Purkinje cell (primary cell): ENCODE data around the gene USH2A. TPM values are rescaled to one million over a fixed set of nuclear protein-coding genes. Genes with fewer than 3 reads are reported as not detected.

Source experiments
- polyA plus RNA-seq: library from polyadenylated mRNA; unstranded; fragments of >200 nt; fragmentation: Nextera tagmentation; gene quantifications from 2 replicates; pipeline ENCODE4 v1.2.1, GENCODE V29; 2014

Gene USH2A, protein sequence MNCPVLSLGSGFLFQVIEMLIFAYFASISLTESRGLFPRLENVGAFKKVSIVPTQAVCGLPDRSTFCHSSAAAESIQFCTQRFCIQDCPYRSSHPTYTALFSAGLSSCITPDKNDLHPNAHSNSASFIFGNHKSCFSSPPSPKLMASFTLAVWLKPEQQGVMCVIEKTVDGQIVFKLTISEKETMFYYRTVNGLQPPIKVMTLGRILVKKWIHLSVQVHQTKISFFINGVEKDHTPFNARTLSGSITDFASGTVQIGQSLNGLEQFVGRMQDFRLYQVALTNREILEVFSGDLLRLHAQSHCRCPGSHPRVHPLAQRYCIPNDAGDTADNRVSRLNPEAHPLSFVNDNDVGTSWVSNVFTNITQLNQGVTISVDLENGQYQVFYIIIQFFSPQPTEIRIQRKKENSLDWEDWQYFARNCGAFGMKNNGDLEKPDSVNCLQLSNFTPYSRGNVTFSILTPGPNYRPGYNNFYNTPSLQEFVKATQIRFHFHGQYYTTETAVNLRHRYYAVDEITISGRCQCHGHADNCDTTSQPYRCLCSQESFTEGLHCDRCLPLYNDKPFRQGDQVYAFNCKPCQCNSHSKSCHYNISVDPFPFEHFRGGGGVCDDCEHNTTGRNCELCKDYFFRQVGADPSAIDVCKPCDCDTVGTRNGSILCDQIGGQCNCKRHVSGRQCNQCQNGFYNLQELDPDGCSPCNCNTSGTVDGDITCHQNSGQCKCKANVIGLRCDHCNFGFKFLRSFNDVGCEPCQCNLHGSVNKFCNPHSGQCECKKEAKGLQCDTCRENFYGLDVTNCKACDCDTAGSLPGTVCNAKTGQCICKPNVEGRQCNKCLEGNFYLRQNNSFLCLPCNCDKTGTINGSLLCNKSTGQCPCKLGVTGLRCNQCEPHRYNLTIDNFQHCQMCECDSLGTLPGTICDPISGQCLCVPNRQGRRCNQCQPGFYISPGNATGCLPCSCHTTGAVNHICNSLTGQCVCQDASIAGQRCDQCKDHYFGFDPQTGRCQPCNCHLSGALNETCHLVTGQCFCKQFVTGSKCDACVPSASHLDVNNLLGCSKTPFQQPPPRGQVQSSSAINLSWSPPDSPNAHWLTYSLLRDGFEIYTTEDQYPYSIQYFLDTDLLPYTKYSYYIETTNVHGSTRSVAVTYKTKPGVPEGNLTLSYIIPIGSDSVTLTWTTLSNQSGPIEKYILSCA (N-terminal part only)
- 0.20 TPM in 1 of 2 replicates, not detected in the other for polyA plus RNA-seq

DNA sequence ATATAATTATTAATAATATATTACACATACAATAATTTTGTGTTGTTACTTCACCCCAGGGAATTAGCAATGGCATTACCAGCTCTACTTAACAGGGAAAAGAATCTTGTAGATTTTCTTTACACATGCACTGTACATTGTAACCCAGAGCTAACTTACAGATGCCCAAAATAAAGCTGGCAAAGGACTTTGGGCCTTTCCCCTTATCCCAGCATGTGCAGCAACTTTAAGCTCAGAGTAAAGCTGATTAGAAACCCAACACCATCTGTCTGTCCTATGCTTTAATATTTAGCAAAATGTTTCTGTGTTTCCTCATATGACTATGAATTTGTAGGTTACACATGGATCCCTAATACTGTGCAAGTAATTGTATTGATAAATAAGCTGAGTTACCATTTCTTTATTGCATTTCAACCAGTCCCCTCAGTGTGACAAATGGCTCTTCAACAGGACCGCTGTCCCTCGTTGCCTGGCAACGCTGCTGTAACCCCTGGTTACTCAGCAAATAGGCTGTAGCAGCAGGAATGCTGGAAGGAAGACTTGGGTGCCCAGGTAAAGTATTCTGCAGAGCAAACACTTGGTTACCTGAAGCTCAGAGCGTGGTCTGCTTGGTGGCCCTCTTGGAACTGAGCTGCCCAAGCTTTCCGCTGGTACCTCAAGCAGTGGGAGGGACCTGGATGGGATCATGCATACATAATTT lies at the start of gene USH2A:
Gene USH2A (minus strand): TSS at position 628 of the 700 bp plus-strand sequence. CDS start 1,112 bp downstream, outside the sequence.

